Left lung (tissue), 10 donors: ENCODE measurements around the gene AIG1. TPM values are rescaled to one million over a fixed set of nuclear protein-coding genes. Genes with fewer than 3 reads are reported as not detected.

Experiments
- ATAC-seq: fragments of 200-7000 bp; cut with Tn5 transposase; one replicate; pipeline ENCODE4 v1.9.1; 2020; ENCODE audit warnings: moderate library complexity
- DNase-seq, 4 donors: peaks; one replicate each; pipeline ENCODE4 v3.0.0-alpha.2; 2013 to 2020
- H3K27ac ChIP-seq, 2 donors: fragments of 200-600 bp; sonication (generic) in 1 of 2; one replicate each; pipeline versions ENCODE4 v1.5.0 to v1.8.0; 2020 to 2021
- H3K27me3 ChIP-seq, 2 donors: fragments of 200-600 bp; sonication (generic) in 1 of 2; one replicate each; pipeline versions ENCODE4 v1.5.0 to v1.8.0; 2020 to 2021
- H3K36me3 ChIP-seq, 2 donors: fragments of 200-600 bp; sonication (generic) in 1 of 2; one replicate each; pipeline versions ENCODE4 v1.5.0 to v1.8.0; 2020 to 2021
- H3K4me1 ChIP-seq, 2 donors: fragments of 200-600 bp; one replicate each; pipeline ENCODE4 v1.8.0; 2021
- H3K4me3 ChIP-seq, 2 donors: fragments of 200-600 bp; sonication (generic) in 1 of 2; one replicate each; pipeline versions ENCODE4 v1.5.0 to v1.8.0; 2020 to 2021; ENCODE audit warnings: mild to moderate bottlenecking in 1 of 2
- H3K9me3 ChIP-seq, 2 donors: fragments of 200-600 bp; sonication (generic) in 1 of 2; one replicate each; pipeline versions ENCODE4 v1.5.0 to v1.8.0; 2020 to 2021
- intact Hi-C, 2 donors: fragments of 100-400 bp; cut with DNase I; formaldehyde crosslinking; loops; one replicate each; pipeline versions ENCODE4 v1.11.2 to v1.14.2; 2022
- polyA plus RNA-seq, 6 donors: library from polyadenylated mRNA; unstranded; fragments of 120-200 nt; gene quantifications; one replicate each; pipeline ENCODE4 v1.2.1, GENCODE V29; 2013; ENCODE audit not compliant: insufficient read length in 6 of 6
- total RNA-seq, 2 donors: library from RNA; stranded (reverse); fragmentation: NEBNext Ultra II Directional; extraction: Animal tissue kit (Norgen Biotek cat#: 25700); gene quantifications; one replicate each; pipeline ENCODE4 v1.2.1, GENCODE V29; 2021
- TF ChIP-seq, protein P1 (sequence below), 2 donors: fragments of 200-600 bp; sonication (generic) in 1 of 2; IDR thresholded peaks; one replicate each; pipeline versions ENCODE4 v1.5.0 to v1.8.0; 2021; ENCODE audit warnings: antibody characterized with exemption in 2 of 2
- donor health status: DM: no; HTN: yes; CAD: no.
- donor health status: DM: no; HTN: no; CAD: no.

Gene AIG1
- total and polyA plus RNA-seq, 8 donors = 34.7 to 45.4 (median 36.8) TPM

DNA sequence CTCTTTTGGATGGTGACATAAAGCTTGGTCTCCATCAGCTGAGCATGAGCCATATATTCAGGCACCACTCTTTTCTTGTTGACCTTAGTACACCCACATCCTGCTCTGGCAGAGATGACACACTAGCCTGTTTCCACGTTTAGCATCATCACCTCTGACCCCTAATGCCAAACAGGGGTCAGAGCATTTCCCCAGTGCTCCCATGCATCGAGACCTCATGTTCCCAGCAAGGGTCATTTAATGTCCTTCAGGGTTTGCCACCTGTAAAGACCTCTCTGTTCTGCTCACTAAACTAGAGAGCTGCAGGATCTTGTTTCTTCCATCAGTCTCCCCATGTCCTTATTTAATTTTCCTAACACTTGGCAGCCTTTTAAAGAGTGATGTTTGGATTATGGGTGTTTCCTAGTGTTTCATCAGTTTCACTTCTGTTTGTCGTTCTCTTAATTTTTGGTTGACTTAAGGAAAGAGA, 97.5 kb downstream of the AIG1 start:
- Histone ChIP-seq H3K4me1 (no peaks in the 10 kb centered on the region), H3K27me3 (no peaks in the 10 kb centered on the region), H3K9me3 (no peaks in the 10 kb centered on the region), H3K4me3 (no peak overlapping the region), H3K27ac (no peak overlapping the region), H3K36me3 (no peaks in the 10 kb centered on the region)
- ATAC-seq (no peak), DNase-seq (no peak)
- intact Hi-C loops = no loop called here
- TF ChIP-seq, protein P1, sequence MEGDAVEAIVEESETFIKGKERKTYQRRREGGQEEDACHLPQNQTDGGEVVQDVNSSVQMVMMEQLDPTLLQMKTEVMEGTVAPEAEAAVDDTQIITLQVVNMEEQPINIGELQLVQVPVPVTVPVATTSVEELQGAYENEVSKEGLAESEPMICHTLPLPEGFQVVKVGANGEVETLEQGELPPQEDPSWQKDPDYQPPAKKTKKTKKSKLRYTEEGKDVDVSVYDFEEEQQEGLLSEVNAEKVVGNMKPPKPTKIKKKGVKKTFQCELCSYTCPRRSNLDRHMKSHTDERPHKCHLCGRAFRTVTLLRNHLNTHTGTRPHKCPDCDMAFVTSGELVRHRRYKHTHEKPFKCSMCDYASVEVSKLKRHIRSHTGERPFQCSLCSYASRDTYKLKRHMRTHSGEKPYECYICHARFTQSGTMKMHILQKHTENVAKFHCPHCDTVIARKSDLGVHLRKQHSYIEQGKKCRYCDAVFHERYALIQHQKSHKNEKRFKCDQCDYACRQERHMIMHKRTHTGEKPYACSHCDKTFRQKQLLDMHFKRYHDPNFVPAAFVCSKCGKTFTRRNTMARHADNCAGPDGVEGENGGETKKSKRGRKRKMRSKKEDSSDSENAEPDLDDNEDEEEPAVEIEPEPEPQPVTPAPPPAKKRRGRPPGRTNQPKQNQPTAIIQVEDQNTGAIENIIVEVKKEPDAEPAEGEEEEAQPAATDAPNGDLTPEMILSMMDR (IDR thresholded peaks at IDR 0.05) = no peak

DNA sequence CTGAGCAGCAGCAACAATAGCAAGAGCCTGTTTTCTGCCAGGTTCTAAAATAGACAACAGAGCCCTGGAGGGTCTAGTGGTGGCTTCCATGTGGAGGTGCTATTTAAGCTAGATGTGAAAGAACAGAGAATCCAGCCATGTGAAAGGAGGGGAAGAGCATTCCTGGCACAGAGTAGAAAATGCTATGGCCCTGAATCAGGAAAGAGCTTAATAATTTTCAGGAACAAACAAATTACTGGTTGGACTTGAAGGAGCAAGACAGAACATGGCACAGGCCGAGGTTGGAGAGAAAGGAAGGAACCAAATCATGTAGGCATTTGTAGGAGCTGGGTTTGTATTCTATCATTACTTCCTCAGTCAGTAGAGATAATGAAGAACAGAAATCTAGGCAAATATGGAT, 98.3 kb downstream of the AIG1 start:
- DNase-seq = no peak
- Histone ChIP-seq H3K4me1 (no peaks in the 10 kb centered on the region), H3K9me3 (no peaks in the 10 kb centered on the region), H3K4me3 (no peak overlapping the region), H3K27me3 (no peaks in the 10 kb centered on the region), H3K36me3 (no peaks in the 10 kb centered on the region), H3K27ac (no peak overlapping the region)
- TF ChIP-seq, protein P1 (IDR thresholded peaks at IDR 0.05) = no peak
- intact Hi-C loops = no loop called here
- ATAC-seq = no peak

DNA sequence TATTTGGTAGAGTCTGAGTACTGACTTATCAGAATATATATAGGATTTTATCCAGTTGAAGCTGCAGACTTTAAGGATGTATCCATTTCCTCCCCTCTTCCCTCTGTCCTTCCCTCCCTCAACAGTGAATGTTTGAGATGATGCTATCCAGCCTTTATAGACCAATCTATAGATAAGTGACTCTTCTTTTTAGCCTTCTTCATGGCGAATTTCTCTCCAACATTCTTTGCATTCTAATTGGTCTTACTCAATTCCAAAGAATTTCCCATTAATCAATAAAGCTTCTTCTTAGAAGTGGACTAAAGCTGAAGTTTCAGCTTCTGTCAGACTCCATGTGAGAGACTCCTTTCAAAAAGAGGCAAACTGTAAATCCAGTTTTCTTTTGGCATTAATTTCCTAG, 99.3 kb downstream of the AIG1 start:
- ATAC-seq (no peak), DNase-seq (no peak)
- no peak overlapping the region for H3K27ac ChIP-seq
- TF ChIP-seq, protein P1 (IDR thresholded peaks at IDR 0.05) = no peak
- no peak overlapping the region for H3K4me3 ChIP-seq
- no peaks in the 10 kb centered on the region for H3K9me3 ChIP-seq
- no peaks in the 10 kb centered on the region for H3K4me1 ChIP-seq
- H3K36me3 ChIP-seq = peaks cover 0 to 1% of the 10 kb centered on the region in 2 donors
- intact Hi-C loops = no loop called here
- no peaks in the 10 kb centered on the region for H3K27me3 ChIP-seq

DNA sequence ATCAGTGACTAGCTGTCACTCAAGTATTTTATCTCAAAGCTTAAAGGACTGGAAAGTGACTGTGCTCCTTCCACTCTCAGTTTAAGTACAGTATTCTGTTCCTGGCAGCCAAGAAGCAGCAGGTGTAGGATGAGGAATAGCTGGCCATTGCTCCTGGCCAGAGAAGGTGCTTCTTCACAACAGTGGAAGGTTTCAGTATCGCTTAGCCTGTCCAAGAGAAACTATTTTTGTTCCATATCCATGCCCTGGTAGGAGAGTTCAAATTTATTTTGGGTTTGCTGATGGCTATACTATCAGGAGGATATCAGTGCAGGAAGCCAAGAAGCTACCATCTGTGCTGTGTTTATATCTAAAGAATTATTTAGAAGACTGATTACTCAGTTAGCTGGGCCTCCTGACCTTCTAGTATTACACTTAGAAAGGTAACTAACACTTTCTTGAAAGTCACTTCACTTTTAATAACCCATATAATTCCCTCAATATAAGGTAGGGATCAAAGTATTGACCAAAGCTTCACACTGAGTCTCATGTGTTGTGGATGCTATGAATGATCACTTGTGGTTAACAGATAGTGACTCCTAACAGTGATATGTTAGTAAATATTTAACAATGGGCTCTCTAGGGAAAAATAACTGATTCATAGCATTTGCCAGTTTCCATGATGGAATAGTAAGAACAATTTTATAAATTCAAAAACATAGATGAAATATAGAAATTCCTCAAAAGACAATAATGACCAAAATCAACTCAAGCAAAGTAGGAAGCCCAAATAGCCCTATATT, 99.9 kb downstream of the AIG1 start:
- no peak for ATAC-seq
- intact Hi-C loops = no loop called here

DNA sequence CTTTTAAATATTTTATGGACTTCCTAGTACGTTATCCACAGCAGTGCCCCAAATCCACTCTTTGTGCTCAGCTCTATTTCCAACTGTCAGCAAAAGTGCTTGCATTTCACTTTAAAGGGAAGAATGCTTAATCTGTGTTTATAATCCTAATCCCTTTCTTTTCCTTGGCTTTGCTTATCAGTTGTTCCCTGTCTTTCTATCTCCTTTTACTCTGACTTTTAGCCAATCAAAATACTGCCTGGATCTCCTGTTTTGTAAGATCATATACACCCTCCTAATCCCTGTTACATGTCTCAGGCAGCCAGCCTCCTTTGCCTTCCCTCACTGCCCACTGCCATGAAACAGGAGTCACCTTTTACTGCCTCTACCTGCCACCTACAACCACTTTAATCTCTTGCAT, 102.9 kb downstream of the AIG1 start:
- no peak for ATAC-seq
- TF ChIP-seq, protein P1 (IDR thresholded peaks at IDR 0.05) = no peak
- DNase-seq = no peak
- Histone ChIP-seq H3K4me3 (no peak overlapping the region), H3K27ac (no peak overlapping the region), H3K36me3 (peaks cover 0 to 7% of the 10 kb centered on the region in 2 donors), H3K27me3 (no peaks in the 10 kb centered on the region), H3K9me3 (no peaks in the 10 kb centered on the region), H3K4me1 (no peaks in the 10 kb centered on the region)
- intact Hi-C loops = no loop called here

More for the DNA sequence above, 99.9 kb downstream of the AIG1 start:
- Histone ChIP-seq H3K27ac (no peak overlapping the region), H3K36me3 (peaks cover 0 to 7% of the 10 kb centered on the region in 2 donors), H3K27me3 (no peaks in the 10 kb centered on the region), H3K4me1 (no peaks in the 10 kb centered on the region), H3K9me3 (no peaks in the 10 kb centered on the region), H3K4me3 (no peak overlapping the region)
- DNase-seq = no peak
- TF ChIP-seq, protein P1 (IDR thresholded peaks at IDR 0.05) = no peak
